BE2C (cell line): Measurements from ENCODE around the gene ANLN.
A peak's percentile ranks its signal among the peaks of the same experiment; 100 is the strongest.
"Not testable (repeated sequence)": the region's sequence is repeated elsewhere in the genome, so short reads cannot be mapped to it uniquely, and the experiment has no call there.

Source experiments
- DNase-seq: peaks from one replicate; pipeline ENCODE4 v3.0.0-alpha.2; 2020
- H3K27me3 ChIP-seq: fragments of 250-450 bp; sonication (Bioruptor Pico); 2 replicates; pipeline ENCODE4 v1.5.1; 2020; ENCODE audit warnings: mild to moderate bottlenecking
- H3K36me3 ChIP-seq: fragments of 250-450 bp; sonication (Bioruptor Pico); 2 replicates; pipeline ENCODE4 v1.5.1; 2020; ENCODE audit warnings: mild to moderate bottlenecking
- H3K4me1 ChIP-seq: fragments of 250-450 bp; sonication (Bioruptor Pico); 2 replicates; pipeline ENCODE4 v1.5.1; 2020
- H3K4me3 ChIP-seq: 2 replicates; pipeline ENCODE4 v1.5.1; 2011; ENCODE audit warnings: low read depth, low read length
- H3K9me3 ChIP-seq: fragments of 250-450 bp; sonication (Bioruptor Pico); 2 replicates; pipeline ENCODE4 v1.5.1; 2020
- TF ChIP-seq, protein P1 (sequence below): IDR thresholded peaks from 2 replicates; pipeline ENCODE4 v1.5.1; 2012; ENCODE audit warnings: mild to moderate bottlenecking, low read depth, low read length

Gene ANLN

DNA sequence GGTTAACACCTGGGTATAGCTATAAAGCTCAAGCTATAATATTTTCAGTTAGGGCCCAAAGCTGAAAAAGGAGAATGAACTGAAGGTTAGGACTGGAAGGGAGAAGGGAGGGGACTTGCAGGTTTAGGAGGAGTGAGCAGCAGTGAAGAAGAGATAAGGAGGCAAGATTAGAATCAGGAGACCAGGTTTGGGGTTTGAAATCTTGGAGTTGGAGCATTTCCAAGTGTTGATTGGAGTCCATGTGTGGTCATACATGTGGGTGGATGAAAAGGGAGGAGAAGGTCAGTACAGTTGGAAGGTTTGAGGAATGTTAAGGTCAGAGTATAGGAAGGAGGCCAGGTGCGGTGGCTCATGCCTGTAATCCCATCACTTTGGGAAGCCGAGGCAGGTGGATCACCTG lies 8.6 kb upstream of the ANLN start:
- Histone ChIP-seq H3K36me3 (no peaks in the 10 kb centered on the region), H3K4me3 (no peak overlapping the region), H3K27me3 (no peaks in the 10 kb centered on the region), H3K9me3 (no peaks in the 10 kb centered on the region; the same call in 1 of the 2 replicates), H3K4me1 (no peaks in the 10 kb centered on the region)
- TF ChIP-seq, protein P1, sequence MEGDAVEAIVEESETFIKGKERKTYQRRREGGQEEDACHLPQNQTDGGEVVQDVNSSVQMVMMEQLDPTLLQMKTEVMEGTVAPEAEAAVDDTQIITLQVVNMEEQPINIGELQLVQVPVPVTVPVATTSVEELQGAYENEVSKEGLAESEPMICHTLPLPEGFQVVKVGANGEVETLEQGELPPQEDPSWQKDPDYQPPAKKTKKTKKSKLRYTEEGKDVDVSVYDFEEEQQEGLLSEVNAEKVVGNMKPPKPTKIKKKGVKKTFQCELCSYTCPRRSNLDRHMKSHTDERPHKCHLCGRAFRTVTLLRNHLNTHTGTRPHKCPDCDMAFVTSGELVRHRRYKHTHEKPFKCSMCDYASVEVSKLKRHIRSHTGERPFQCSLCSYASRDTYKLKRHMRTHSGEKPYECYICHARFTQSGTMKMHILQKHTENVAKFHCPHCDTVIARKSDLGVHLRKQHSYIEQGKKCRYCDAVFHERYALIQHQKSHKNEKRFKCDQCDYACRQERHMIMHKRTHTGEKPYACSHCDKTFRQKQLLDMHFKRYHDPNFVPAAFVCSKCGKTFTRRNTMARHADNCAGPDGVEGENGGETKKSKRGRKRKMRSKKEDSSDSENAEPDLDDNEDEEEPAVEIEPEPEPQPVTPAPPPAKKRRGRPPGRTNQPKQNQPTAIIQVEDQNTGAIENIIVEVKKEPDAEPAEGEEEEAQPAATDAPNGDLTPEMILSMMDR, result no peak
- no peak for DNase-seq

DNA sequence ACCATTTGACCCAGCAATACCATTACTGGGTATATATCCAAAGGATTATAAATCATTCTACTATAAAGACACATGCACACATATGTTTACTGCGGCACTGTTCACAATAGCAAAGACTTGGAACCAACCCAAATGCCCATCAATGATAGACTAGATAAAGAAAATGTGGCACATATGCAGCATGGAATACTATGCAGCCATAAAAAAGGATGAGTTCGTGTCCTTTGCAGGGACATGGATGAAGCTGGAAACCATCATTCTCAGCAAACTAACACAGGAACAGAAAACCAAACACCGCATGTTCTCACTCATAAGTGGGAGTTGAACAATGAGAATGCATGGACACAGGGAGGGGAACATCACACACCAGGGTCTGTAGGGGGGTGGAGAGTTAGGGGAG lies 6.4 kb upstream of the ANLN start:
- not testable (repeated sequence) for H3K4me3 ChIP-seq

GRCh38 chr7:36385646-36386045 lies 4.0 kb upstream of the ANLN start:
- not testable (repeated sequence) for H3K9me3 ChIP-seq, DNase-seq, H3K27me3 ChIP-seq, H3K36me3 ChIP-seq, H3K4me3 ChIP-seq, H3K4me1 ChIP-seq

More for the DNA sequence above, 6.4 kb upstream of the ANLN start:
- H3K27me3 ChIP-seq, H3K36me3 ChIP-seq, H3K4me1 ChIP-seq, H3K9me3 ChIP-seq, DNase-seq: not testable (repeated sequence)

DNA sequence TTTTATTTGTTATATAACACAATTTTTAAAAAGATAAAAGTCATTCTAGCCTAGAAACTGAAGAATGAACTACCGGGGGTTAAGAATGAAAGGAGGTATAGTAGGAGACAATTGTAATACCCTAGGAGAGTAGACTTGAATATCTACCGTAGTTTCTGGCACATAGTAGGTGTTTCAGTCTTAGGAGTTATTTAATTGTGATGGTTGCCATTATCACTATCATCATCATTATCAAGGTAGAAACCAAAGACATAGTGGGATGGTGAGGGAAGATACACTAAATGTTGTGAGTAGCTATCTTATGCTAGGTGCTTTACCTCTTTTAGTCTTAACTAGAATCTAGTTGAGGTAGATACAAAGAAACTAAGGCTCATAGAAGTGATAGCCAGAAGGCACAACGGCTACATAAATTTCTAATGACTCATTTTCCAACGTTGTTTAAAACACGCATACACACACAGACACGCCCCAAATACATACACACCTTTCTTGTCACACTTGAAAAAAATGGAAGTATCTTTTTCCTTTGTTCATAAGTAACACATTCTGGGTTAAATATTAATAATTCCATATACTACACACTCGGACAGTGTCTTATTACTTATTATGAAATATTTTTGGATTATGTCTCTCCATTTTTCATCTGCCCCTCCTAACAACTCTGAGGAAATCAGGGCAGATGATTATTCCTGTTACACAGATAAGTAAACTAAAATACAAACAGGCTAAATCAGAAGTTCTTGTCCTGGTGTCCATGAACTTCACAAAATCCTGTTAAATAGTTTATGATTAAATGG lies 2.0 kb upstream of the ANLN start:
- no peaks in the 10 kb centered on the region for H3K9me3 ChIP-seq
- no peaks in the 10 kb centered on the region for H3K4me1 ChIP-seq
- DNase-seq, result no peak
- peaks cover 2% of the 10 kb centered on the region; the same call in 1 of the 2 replicates for H3K36me3 ChIP-seq
- H3K27me3 ChIP-seq, result no peaks in the 10 kb centered on the region
- TF ChIP-seq, protein P1, result no peak
- H3K4me3 ChIP-seq, result no peak overlapping the region

DNA sequence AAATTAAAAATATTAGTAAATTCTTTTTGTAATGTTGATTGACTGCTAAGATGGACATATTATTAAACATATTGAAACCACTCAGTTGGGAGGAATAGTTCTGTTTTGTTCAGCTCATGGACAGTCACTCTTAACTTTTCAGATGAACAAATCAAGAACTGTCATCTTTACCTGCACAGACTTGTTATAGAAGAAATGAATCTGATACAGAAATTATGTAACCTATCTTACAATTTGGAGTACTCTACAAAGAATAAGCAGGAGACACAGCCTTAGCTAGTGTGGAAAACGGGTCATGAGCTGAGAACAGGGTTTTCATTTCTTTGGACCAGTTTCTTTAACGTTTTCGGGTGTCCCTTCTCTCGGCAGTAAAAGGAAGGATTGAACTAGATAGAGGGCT lies 1.2 kb upstream of the ANLN start:
- Histone ChIP-seq H3K4me3 (no peak overlapping the region), H3K9me3 (no peaks in the 10 kb centered on the region), H3K27me3 (no peaks in the 10 kb centered on the region), H3K4me1 (no peaks in the 10 kb centered on the region), H3K36me3 (peaks cover 2% of the 10 kb centered on the region; the same call in 1 of the 2 replicates)
- no peak for DNase-seq
- TF ChIP-seq, protein P1, result no peak

DNA sequence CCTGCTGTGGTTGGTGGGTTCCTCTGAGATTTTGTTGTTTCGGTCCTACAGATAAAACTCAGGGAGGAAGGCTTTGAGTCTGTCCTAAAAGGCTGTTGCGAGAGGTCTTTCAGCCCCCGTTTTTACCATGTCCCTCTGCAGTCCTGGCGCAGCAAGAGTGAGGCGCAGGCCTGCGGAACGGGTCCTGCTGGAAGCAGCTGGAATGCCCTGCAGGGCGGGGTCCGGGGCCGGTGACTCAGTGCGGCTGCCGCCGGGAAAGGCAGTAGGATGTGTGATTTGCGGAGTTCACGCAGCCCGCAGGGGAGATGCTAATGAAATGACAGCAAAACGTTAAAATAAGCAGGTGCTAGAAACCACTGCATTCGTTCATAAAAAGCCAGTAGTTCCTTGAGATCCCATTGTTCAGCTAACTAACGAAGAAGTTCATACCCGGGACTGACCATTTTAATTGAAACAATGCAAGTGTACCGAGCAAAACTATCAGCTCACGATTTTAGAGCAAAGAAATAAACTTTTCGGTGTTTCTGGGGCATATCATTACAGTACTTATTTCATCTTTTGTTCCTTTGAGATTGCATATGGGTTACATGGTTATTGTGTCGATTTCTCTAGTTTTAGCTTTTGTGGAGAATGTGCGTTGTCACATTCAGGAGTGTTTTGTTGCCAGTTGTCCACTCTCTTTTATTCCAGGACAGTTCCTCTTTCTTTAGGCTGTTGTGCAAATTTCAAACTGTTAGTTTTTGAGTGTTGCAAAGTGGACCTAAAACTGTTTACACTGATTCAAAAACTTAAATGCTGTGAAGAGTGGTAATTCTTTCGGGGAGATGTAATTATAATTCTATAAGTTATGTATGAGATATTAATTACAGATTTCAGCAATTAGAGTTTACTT lies 783 bp downstream of the ANLN start:
- Histone ChIP-seq H3K4me1 (no peaks in the 10 kb centered on the region), H3K36me3 (peaks cover 2% of the 10 kb centered on the region), H3K27me3 (no peaks in the 10 kb centered on the region), H3K4me3 (peak overlapping the region; percentile 77), H3K9me3 (no peaks in the 10 kb centered on the region)
- TF ChIP-seq, protein P1, result no peak
- peak; percentile 93 for DNase-seq
